Dermis microvascular lymphatic vessel endothelial cell (primary cell): Measurements from ENCODE around the gene RAB44. TPM values are rescaled to one million over a fixed set of nuclear protein-coding genes. Genes with fewer than 3 reads are reported as not detected.
A peak's percentile ranks its signal among the peaks of the same experiment; 100 is the strongest.
"Not testable (repeated sequence)": the region's sequence is repeated elsewhere in the genome, so short reads cannot be mapped to it uniquely, and the experiment has no call there.

Experiments used
- DNase-seq, 2 donors: peaks; one replicate each; pipeline versions ENCODE4 v3.0.0 to v3.0.0-alpha.2; 2010; ENCODE audit warnings: low read depth in 2 of 2
- total RNA-seq: library from RNA; depleted of rRNA; stranded (reverse); fragments of >200 nt; gene quantifications from 2 replicates; pipeline ENCODE4 v1.2.1, GENCODE V29; 2014

RAB44 gene
- total RNA-seq, 1 donor from 2014 or later: under 0.01 TPM

DNA sequence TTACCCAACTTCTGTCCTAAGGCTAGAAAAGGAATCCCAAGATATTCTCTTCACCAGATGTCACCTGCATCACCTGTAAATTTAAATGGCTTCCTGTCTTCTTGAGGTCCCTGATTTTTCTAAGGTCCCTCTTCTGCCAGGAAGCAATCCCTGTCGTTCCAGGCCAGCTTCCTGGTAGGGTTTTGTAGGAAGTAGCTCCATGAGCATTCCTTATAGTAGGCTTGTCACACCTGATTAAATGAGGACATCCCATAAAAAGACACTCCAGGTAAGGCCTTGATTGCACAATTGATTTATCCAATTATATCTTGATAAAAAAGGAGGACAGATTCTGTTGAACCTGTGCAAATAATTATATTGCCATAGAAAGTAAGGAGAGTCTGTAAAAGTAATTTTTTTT is 8.7 kb downstream of the RAB44 start:
- DNase-seq: no peak

GRCh38 chr6:36712816-36713215 is 15.2 kb downstream of the RAB44 start:
- DNase-seq: no peak

DNA sequence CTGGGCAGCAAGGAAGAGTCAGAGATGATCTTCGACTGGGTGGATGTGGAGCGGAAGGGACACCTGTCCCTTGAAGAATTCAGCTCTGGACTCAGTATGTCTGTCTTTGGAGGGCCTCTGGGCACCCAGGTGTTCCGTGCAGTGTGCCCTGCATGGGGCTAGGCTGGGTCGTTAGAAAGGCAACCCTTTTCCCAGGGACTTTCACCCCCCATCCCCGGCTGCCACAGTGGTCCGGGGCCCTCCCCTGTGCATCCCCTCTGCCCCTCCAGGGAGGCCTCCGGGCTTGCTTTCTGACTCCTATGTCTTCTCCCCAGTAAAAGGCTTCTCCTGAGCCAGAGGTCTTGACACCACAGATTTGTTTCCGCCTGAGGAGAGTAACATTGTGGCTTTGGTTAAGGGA is 16.2 kb downstream of the RAB44 start:
- DNase-seq: no peak

DNA sequence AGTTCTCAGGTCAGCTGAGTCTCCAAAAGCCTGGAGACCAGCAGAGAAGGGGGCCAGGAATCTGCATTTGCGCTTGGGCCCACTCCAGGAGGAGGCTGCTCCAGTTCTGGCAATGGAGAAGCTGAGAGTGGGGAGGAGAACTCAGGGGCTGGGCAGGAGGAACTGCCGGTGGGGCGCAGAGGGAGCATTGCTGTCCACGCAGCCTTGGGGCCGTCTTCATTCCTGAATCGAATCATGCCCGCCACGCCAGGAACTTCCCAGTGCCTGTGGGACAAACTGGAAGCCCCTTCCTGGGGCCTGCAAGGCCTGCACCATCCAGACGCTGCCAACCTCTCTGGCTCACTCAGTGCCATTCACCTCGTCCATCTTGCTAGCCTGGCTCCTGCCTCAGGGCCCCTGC is 16.9 kb downstream of the RAB44 start:
- DNase-seq: no peak

GRCh38 chr6:36715469-36715868 is 17.8 kb downstream of the RAB44 start:
- DNase-seq: no peak

DNA sequence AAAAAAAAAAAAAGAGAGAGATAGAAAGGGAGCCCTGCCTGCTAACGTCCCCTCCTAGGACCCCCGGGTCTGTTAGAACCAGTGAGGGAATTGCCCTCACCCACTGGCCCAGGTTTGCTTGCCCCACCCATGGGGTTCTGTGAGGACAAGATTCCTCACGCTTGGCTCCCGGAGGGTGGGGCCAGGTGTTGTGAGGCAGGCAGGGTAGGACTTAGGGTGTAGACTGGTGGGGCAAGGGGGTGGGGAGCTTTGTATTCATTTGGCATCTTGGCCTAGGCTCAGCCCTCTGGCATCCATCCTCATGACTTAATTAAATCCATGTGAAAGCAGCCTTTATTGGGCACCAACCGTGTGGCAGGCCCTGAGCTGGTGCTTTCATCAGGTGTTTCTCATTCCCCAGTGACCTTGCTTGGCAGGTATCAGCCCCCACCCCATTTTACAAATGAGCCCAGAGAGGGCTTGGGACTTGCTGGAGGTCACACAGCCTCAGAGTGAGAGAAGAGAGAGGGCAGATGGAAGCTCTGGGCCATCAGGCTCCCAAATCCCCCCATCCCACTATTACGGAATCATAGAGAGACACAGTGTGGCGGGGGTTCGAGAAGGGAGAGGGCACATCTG is 19.0 kb downstream of the RAB44 start:
- DNase-seq: no peak

DNA sequence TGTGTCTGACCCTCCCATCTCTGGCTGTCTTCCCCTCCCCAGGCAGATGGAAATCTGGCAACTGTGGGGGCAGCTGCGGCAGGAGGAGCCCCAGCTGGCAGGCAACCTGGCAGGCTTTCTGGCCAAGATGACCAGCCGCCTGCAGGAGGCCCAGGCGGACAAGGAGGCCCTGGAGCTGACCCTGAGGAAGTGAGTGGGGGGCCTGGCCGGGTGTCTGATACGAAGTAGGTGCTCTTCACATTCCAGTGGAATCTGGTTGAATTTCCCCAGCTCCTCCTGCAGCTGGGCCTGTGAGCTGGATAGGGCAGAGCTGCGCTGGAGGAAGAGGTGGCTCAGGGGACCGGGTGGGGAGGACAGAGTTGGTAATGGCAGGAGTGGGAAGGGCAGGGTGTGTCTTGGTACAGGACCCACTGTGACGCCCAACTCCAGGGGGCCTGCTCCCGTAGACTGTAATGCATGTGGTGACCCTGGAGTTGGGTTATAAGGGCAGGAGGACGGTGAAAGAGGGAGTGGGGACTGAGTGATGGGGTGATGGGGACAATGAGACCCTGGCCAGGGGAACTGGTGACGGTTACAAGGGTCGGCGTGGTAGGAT is 19.7 kb downstream of the RAB44 start:
- no peak for DNase-seq

DNA sequence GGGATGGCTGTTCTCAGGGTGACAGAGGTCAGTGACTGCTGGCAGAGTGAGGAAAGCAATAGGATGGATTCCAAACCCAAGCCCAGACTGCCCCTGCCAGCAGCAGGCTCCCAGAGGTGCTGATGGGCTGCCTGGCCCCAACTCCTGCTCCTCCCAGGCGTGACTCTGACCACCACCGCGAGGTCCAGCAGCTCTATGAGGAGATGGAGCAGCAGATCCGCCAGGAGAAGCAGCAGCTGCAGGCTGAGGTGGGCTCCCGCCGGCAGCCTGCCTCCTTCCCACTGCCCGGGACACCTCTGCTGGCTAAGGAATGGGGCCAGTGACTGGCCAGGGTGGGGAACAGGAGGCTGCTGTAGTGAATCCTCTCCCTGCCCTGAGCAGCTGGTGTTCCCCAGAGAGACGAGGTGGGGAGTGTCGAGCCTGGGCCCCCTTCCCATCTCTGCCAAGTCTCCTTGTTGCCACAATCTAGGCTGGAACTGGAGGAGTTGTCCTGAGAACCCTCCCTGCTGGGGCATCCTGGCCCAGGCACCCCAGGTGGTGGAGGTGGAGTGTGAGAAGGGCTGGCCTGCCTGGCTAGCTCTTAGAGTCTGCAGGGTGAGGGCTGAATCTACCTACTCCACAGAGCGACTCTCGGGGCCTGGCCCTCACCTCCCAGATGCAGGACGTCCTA is 20.4 kb downstream of the RAB44 start:
- DNase-seq: no peak

- DNase-seq: no peak
Measured at GRCh38 chr6:36718560-36718959, 20.9 kb downstream of the RAB44 start.

DNA sequence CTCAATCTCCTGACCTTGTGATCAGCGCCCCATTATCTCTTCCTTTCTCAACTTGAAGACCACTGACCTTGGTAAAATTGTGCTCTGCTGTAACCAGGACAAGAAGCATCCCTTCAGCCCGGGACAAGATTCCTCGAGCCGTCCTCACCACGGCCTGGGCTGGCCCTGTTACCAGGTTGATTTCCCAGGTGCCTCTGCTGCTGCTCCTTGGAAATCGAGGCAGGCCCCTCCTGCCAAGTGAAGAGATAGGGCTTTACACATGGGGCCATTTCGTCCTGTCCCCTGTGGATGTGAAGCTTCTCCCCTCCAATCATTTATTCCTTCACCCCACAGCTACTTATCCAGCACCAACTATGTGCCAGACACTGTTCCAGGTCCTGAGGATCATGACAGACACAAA is 21.5 kb downstream of the RAB44 start:
- no peak for DNase-seq

GRCh38 chr6:36720251-36721141 is 22.9 kb downstream of the RAB44 start:
- no peak for DNase-seq

DNA sequence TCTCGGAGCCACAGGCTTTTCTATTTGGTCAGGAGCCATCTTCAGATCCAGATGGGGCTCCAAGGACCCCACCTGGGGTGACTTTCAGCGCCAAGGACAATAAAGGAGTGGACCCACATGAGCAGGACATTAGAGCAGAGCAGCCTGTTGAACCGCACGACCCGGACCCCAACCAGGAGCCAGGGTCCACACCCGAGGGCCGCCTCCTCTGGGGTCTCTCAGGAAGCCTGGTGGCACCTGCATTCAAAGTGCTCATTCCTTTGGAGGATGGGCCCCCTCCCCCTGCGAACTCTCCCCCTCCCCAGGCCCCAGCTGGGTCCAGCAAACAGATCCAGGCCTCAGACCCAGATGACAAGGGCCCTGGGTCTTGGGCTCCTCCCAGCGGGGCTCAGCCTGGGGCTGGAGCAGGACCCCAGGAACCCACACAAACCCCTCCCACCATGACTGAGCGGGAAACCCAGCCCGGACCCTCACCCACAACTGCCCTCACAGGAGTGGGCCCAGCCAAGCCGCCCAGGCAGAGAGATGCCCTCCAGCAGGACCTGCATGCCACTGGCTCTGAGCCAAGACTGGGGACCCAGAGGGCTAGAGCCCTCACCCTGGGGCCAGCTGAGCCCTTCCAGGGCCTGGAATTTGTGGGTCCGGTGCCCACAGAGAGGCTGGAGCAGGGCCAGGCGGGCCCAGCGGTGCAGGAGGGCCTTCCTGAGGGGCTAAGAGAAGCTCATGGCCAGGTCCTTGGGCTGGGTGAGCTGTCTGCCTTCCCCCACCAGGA is 23.9 kb downstream of the RAB44 start:
- DNase-seq: no peak

DNA sequence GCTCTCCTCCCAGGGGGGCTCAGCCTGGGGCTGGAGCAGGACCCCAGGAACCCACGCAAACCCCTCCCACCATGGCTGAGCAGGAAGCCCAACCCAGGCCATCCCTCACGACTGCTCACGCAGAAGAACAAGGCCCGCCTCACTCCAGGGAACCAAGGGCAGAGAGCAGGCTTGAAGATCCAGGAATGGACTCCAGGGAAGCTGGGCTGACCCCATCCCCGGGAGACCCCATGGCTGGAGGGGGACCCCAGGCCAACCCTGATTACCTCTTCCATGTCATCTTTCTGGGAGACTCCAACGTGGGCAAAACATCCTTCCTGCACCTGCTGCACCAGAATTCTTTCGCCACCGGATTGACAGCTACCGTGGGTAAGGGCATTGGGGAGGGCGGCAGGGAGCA is 24.7 kb downstream of the RAB44 start:
- DNase-seq: no peak

DNA sequence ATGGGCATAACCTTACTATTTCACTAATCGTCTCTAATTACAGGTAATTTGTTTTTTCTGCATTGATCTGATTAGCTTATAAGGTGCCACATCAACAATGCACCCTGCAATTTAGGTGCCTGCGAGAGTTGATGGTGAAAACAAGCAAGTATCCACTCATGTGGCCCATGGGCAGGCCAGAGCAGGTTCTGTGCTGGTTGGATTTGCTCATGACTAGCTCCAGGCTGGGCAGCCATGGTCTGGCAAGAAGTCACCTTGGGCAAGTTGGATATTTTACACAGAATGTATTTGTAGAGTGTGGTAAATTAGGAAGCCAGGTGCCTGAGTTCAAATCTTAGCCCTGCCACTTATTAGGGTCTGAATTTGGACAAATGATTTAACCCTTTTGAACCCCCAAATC is 25.3 kb downstream of the RAB44 start:
- DNase-seq: no peak

GRCh38 chr6:36723992-36724391 is 26.4 kb downstream of the RAB44 start:
- not testable (repeated sequence) for DNase-seq

DNA sequence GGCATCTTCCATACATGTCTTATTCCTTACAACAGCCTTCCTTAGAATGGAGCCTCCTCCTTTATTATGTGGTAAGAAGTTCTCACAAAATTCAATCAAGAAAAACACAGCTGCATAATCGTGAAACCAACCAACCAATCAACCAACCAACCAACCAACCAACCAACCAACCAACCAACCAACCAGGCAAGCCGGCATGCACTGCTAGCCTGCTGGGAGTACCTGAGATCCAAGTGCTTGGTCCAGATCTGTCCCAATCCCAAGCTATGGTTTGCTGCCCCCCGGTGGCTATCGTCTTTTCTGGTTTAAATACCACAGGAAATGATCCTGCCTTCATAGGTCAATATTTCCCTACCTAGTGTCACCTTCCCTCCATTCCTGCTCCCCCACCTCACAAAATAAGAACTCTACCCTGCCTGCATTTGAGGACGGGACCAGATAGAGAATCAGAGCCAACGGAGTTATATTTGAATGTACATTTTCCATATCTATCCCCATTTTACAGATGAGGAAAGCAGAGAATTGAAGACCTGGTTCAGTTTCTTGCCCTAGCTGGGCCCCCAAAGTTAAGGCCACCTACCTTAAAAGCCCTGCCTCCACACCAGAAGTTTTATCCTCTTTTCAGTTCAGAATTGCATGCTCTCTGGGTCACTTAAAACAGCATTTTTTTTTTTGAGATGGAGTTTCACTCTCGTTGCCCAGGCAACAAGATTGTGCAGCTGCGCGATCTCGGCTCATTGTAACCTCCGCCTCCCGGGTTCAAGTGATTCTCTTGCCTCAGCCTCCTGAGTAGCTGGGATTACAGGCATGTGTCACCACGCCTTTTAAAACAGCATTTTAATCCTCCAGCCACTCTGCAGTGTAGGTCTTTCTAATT is 27.1 kb downstream of the RAB44 start:
- peak; percentile 57 to 73 for DNase-seq

DNA sequence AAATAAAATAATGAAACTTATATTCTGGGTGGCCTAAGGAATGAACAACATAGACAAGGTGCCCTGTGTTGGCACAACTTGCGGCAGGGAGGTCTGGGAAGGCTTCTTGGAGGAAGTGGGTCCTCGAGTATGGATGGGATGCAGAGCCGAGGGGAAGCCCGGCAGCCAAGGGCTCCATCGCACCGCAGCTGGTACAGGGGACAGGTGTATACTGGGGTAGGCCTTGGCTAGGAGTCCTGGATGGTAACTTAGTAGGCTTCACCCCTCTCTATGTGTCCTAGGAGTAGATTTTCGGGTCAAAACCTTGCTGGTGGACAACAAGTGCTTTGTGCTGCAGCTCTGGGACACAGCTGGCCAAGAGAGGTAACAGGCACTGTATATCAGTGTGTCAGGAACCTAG is 28.0 kb downstream of the RAB44 start:
- DNase-seq: no peak

- no peak for DNase-seq
Measured at GRCh38 chr6:36727505-36728021, 29.9 kb downstream of the RAB44 start.

GRCh38 chr6:36728289-36729160 is 30.9 kb downstream of the RAB44 start:
- no peak for DNase-seq
